ENCODE measurements around the gene TMEM217.
"Not testable (repeated sequence)": the region's sequence is repeated elsewhere in the genome, so short reads cannot be mapped to it uniquely, and the experiment has no call there.

TMEM217 gene

DNA sequence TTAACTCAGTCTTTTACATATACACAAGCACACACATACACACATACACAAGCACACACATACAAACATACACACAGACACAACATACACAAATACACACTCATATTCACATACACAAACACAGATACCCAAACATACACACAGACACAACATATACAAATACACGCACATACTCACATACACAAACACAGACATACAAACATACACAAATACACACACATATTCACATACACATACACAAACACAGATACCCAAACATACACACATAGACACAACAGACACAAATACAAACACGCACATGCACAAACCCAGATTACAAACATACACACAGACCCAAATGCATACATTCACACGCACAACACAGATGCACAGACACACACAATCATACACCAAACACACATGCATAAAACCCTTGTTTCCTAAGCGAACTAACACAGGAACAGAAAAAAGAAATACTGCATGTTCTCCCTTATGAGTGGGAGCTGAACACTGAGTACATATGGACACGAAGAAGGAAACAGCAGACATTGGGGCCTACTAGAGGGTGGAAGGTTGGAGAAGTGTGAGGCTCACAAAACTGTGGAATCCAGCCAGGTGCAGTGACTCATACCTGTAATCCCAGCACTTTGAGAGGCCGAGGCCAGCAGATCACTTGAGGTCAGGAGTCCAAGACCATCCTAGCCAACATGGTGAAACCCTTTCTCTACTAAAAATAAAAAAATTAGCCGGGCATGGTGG, 53.8 kb downstream of the TMEM217 start:
- TF ChIP-seq, protein P1, sequence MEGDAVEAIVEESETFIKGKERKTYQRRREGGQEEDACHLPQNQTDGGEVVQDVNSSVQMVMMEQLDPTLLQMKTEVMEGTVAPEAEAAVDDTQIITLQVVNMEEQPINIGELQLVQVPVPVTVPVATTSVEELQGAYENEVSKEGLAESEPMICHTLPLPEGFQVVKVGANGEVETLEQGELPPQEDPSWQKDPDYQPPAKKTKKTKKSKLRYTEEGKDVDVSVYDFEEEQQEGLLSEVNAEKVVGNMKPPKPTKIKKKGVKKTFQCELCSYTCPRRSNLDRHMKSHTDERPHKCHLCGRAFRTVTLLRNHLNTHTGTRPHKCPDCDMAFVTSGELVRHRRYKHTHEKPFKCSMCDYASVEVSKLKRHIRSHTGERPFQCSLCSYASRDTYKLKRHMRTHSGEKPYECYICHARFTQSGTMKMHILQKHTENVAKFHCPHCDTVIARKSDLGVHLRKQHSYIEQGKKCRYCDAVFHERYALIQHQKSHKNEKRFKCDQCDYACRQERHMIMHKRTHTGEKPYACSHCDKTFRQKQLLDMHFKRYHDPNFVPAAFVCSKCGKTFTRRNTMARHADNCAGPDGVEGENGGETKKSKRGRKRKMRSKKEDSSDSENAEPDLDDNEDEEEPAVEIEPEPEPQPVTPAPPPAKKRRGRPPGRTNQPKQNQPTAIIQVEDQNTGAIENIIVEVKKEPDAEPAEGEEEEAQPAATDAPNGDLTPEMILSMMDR (IDR thresholded peaks at IDR 0.05; ENCODE audit: low read depth, low read length) = no peak
- H3K36me3 ChIP-seq = no peaks in the 10 kb centered on the region
- H3K4me1 ChIP-seq = no peaks in the 10 kb centered on the region
- H3K9me3 ChIP-seq = no peaks in the 10 kb centered on the region
- no peak overlapping the region for H3K4me3 ChIP-seq (ENCODE audit: low read depth, low read length)
- no peaks in the 10 kb centered on the region for H3K27me3 ChIP-seq
- no peak for DNase-seq

- H3K27me3 ChIP-seq = no peaks in the 10 kb centered on the region
- TF ChIP-seq, protein P1 (IDR thresholded peaks at IDR 0.05; ENCODE audit: low read depth, low read length) = no peak
- H3K4me3 ChIP-seq (ENCODE audit: low read depth, low read length) = no peak overlapping the region
- no peaks in the 10 kb centered on the region for H3K9me3 ChIP-seq
- H3K4me1 ChIP-seq = no peaks in the 10 kb centered on the region
- no peaks in the 10 kb centered on the region for H3K36me3 ChIP-seq
- DNase-seq = no peak
Observed at GRCh38 chr6:37202788-37203491, 55.0 kb downstream of the TMEM217 start.

GRCh38 chr6:37201726-37202125, 56.2 kb downstream of the TMEM217 start:
- Histone ChIP-seq H3K4me3 (ENCODE audit: low read depth, low read length) (no peak overlapping the region), H3K4me1 (no peaks in the 10 kb centered on the region), H3K27me3 (no peaks in the 10 kb centered on the region), H3K9me3 (no peaks in the 10 kb centered on the region), H3K36me3 (no peaks in the 10 kb centered on the region)
- DNase-seq = no peak
- TF ChIP-seq, protein P1 (IDR thresholded peaks at IDR 0.05; ENCODE audit: low read depth, low read length) = no peak

- no peak overlapping the region for H3K4me3 ChIP-seq (ENCODE audit: low read depth, low read length)
- no peaks in the 10 kb centered on the region for H3K36me3 ChIP-seq
- no peaks in the 10 kb centered on the region for H3K27me3 ChIP-seq
- DNase-seq = no peak
- no peaks in the 10 kb centered on the region for H3K9me3 ChIP-seq
- no peaks in the 10 kb centered on the region for H3K4me1 ChIP-seq
- TF ChIP-seq, protein P1 (IDR thresholded peaks at IDR 0.05; ENCODE audit: low read depth, low read length) = no peak
Observed at GRCh38 chr6:37200085-37200484, 57.9 kb downstream of the TMEM217 start.

GRCh38 chr6:37196451-37196850, 61.5 kb downstream of the TMEM217 start:
- not testable (repeated sequence) for H3K36me3 ChIP-seq; H3K4me1 ChIP-seq; H3K9me3 ChIP-seq; DNase-seq; H3K4me3 ChIP-seq (ENCODE audit: low read depth, low read length); H3K27me3 ChIP-seq

GRCh38 chr6:37194886-37195285, 63.1 kb downstream of the TMEM217 start:
- DNase-seq; H3K4me3 ChIP-seq (ENCODE audit: low read depth, low read length); H3K27me3 ChIP-seq; H3K36me3 ChIP-seq; H3K9me3 ChIP-seq; H3K4me1 ChIP-seq: not testable (repeated sequence)

- H3K4me1 ChIP-seq = no peaks in the 10 kb centered on the region
- no peaks in the 10 kb centered on the region for H3K36me3 ChIP-seq
- no peak overlapping the region for H3K4me3 ChIP-seq (ENCODE audit: low read depth, low read length)
- no peaks in the 10 kb centered on the region for H3K27me3 ChIP-seq
- no peak for DNase-seq
- no peaks in the 10 kb centered on the region for H3K9me3 ChIP-seq
- TF ChIP-seq, protein P1 (IDR thresholded peaks at IDR 0.05; ENCODE audit: low read depth, low read length) = no peak
Observed at GRCh38 chr6:37192666-37193065, 65.3 kb downstream of the TMEM217 start.

All from BE2C (cell line).